KMS-11 (cell line): ENCODE results near the gene LCLAT1.

Source experiments
- H2AFZ ChIP-seq: fragments of 200-600 bp; sonication (generic); 2 replicates; pipeline ENCODE4 v1.6.1; 2016; ENCODE audit warnings: antibody characterized with exemption, mixed run types, low read depth
- H3K27ac ChIP-seq: fragments of 200-600 bp; sonication (generic); 2 replicates; pipeline ENCODE4 v1.6.1; 2016; ENCODE audit warnings: mild to moderate bottlenecking, mixed run types
- H3K27me3 ChIP-seq: fragments of 200-600 bp; sonication (generic); 2 replicates; pipeline ENCODE4 v1.6.1; 2017; ENCODE audit warnings: mild to moderate bottlenecking, low read depth, mixed run types, moderate library complexity; ENCODE audit not compliant: insufficient read depth
- H3K36me3 ChIP-seq: fragments of 200-600 bp; sonication (generic); 2 replicates; pipeline ENCODE4 v1.6.1; 2017; ENCODE audit warnings: mild to moderate bottlenecking, mixed run types; ENCODE audit not compliant: insufficient read depth
- H3K4me1 ChIP-seq: fragments of 200-600 bp; sonication (generic); 2 replicates; pipeline ENCODE4 v1.6.1; 2016; ENCODE audit warnings: mild to moderate bottlenecking, low read depth, mixed run types; ENCODE audit not compliant: poor library complexity, severe bottlenecking
- H3K4me2 ChIP-seq: fragments of 200-600 bp; sonication (generic); 2 replicates; pipeline ENCODE4 v1.7.0; 2016; ENCODE audit warnings: mild to moderate bottlenecking, mixed run types
- H3K4me3 ChIP-seq: fragments of 200-600 bp; sonication (generic); IDR thresholded peaks from 2 replicates; pipeline ENCODE4 v1.6.1; 2017; ENCODE audit warnings: low read depth, low read length, mixed read lengths; ENCODE audit not compliant: insufficient read depth
- H3K79me2 ChIP-seq: fragments of 200-600 bp; sonication (generic); 2 replicates; pipeline ENCODE4 v1.6.1; 2016; ENCODE audit warnings: low read depth, mixed run types; ENCODE audit not compliant: insufficient read depth
- H3K9ac ChIP-seq: fragments of 200-600 bp; sonication (generic); 2 replicates; pipeline ENCODE4 v1.6.1; 2016; ENCODE audit warnings: mild to moderate bottlenecking, mixed run types
- H4K20me1 ChIP-seq: fragments of 200-600 bp; sonication (generic); 2 replicates; pipeline ENCODE4 v1.6.1; 2016; ENCODE audit warnings: mild to moderate bottlenecking, mixed run types; ENCODE audit not compliant: insufficient read depth
- CTCF ChIP-seq: fragments of 200-600 bp; sonication (generic); conservative IDR thresholded peaks from 2 replicates; pipeline ENCODE4 v1.6.1; 2017; ENCODE audit warnings: low read depth, mild to moderate bottlenecking, antibody characterized with exemption, low read length, moderate library complexity, mixed read lengths

The LCLAT1 gene

GRCh38 chr2:30680121-30680520 is 233.1 kb downstream of the LCLAT1 start:
- Histone ChIP-seq H3K4me2 (no peak overlapping the region), H3K4me3 (no peak overlapping the region), H3K4me1 (peaks cover 23% of the 10 kb centered on the region), H4K20me1 (no peaks in the 10 kb centered on the region), H3K27me3 (no peaks in the 10 kb centered on the region), H3K79me2 (no peaks in the 10 kb centered on the region), H3K36me3 (no peaks in the 10 kb centered on the region), H3K27ac (no peak overlapping the region), H2AFZ (no peak overlapping the region), H3K9ac (no peak overlapping the region)
- no peak for TF ChIP-seq CTCF

- H4K20me1 ChIP-seq: no peaks in the 10 kb centered on the region
- H3K27me3 ChIP-seq: no peaks in the 10 kb centered on the region
- H3K4me2 ChIP-seq: no peak overlapping the region
- no peak overlapping the region for H3K9ac ChIP-seq
- no peak for TF ChIP-seq CTCF
- no peak overlapping the region for H3K4me3 ChIP-seq
- no peaks in the 10 kb centered on the region for H3K36me3 ChIP-seq
- peaks cover 32% of the 10 kb centered on the region for H3K4me1 ChIP-seq
- H2AFZ ChIP-seq: no peak overlapping the region
- H3K27ac ChIP-seq: no peak overlapping the region
- H3K79me2 ChIP-seq: no peaks in the 10 kb centered on the region
Measured at GRCh38 chr2:30681022-30681421, 234.0 kb downstream of the LCLAT1 start.

GRCh38 chr2:30683236-30683956 is 236.3 kb downstream of the LCLAT1 start:
- no peak overlapping the region for H3K9ac ChIP-seq

GRCh38 chr2:30684026-30684425 is 237.0 kb downstream of the LCLAT1 start:
- Histone ChIP-seq H3K36me3 (no peaks in the 10 kb centered on the region), H3K4me3 (no peak overlapping the region), H3K4me1 (peaks cover 44% of the 10 kb centered on the region), H3K9ac (no peak overlapping the region), H3K27ac (peak overlapping the region; percentile 53; the same call in 1 of the 2 replicates), H4K20me1 (no peaks in the 10 kb centered on the region), H2AFZ (no peak overlapping the region), H3K79me2 (no peaks in the 10 kb centered on the region), H3K4me2 (peak overlapping the region; percentile 74), H3K27me3 (no peaks in the 10 kb centered on the region)
- no peak for TF ChIP-seq CTCF

More at GRCh38 chr2:30683236-30683956, 236.3 kb downstream of the LCLAT1 start:
- no peaks in the 10 kb centered on the region for H3K79me2 ChIP-seq
- H4K20me1 ChIP-seq: no peaks in the 10 kb centered on the region
- H3K27ac ChIP-seq: no peak overlapping the region; the same call in 1 of the 2 replicates
- no peak overlapping the region for H2AFZ ChIP-seq
- H3K4me2 ChIP-seq: peak overlapping the region; percentile 74; the same call in 1 of the 2 replicates
- TF ChIP-seq CTCF: no peak
- H3K27me3 ChIP-seq: no peaks in the 10 kb centered on the region
- H3K4me3 ChIP-seq: no peak overlapping the region
- H3K36me3 ChIP-seq: no peaks in the 10 kb centered on the region
- H3K4me1 ChIP-seq: peaks cover 44% of the 10 kb centered on the region
